Panc1 (cell line): ENCODE measurements around the gene RETREG1. TPM values are rescaled to one million over a fixed set of nuclear protein-coding genes. Genes with fewer than 3 reads are reported as not detected.

Experiments
- ATAC-seq: fragments of 200-7000 bp; cut with Tn5 transposase; 2 replicates; pipeline ENCODE4 v1.9.1; 2020; ENCODE audit warnings: mild to moderate bottlenecking, moderate library complexity
- BruUV-seq: library from RNA; stranded (reverse); fragments of 400-500 nt; replicated peaks from 2 replicates; lab custom pipeline; 2021; lab: Mats Ljungman, UMichigan
- CTCF ChIA-PET: fragments of 300-600 bp; sonication (Branson Sonifier 250); formaldehyde crosslinking; loops from one replicate; lab custom pipeline; 2022; ENCODE audit warnings: antibody characterized with exemption; lab: Charles Lee
- POLR2A ChIA-PET: fragments of 300-600 bp; sonication (Branson Sonifier 250); formaldehyde crosslinking; loops from one replicate; lab custom pipeline; 2022; ENCODE audit warnings: antibody characterized with exemption; lab: Charles Lee
- DNase-seq: peaks from one replicate; pipeline ENCODE4 v3.0.0-alpha.2; 2010; ENCODE audit warnings: low read depth, low spot score
- H3K27ac ChIP-seq: 2 replicates; pipeline ENCODE4 v1.5.1; 2011; ENCODE audit warnings: mild to moderate bottlenecking, low read length, inconsistent platforms
- H3K27me3 ChIP-seq: fragments of 200-500 bp; sonication (Bioruptor generic); 2 replicates; pipeline ENCODE4 v1.6.0; 2014; ENCODE audit warnings: low read length, inconsistent platforms; ENCODE audit not compliant: control insufficient read depth, insufficient read depth
- H3K36me3 ChIP-seq: fragments of 200-500 bp; sonication (Bioruptor generic); 2 replicates; pipeline ENCODE4 v1.5.1; 2014; ENCODE audit warnings: inconsistent platforms, mild to moderate bottlenecking, low read length, moderate library complexity; ENCODE audit not compliant: control insufficient read depth, insufficient read depth
- H3K4me1 ChIP-seq: 2 replicates; pipeline ENCODE4 v1.5.1; 2011; ENCODE audit warnings: inconsistent platforms, mild to moderate bottlenecking, low read length, moderate library complexity; ENCODE audit not compliant: control insufficient read depth, insufficient read depth
- H3K4me3 ChIP-seq, 2 experiments: 2 replicates each; pipeline ENCODE4 v1.5.1; 2011 to 2012; ENCODE audit warnings: low read depth in 2 of 2, low read length in 2 of 2, mild to moderate bottlenecking in 2 of 2, inconsistent platforms in 1 of 2, moderate library complexity in 1 of 2
- H3K9me3 ChIP-seq: fragments of 200-500 bp; sonication (Bioruptor generic); 2 replicates; pipeline ENCODE4 v1.5.1; 2014; ENCODE audit warnings: low read depth, mild to moderate bottlenecking, inconsistent platforms, low read length, moderate library complexity; ENCODE audit not compliant: control insufficient read depth, insufficient read depth
- POLR2AphosphoS5 ChIP-seq: IDR thresholded peaks from 2 replicates; pipeline ENCODE4 v1.6.1; 2012; ENCODE audit warnings: mild to moderate bottlenecking, low read depth, low read length, moderate library complexity
- REST ChIP-seq, 2 experiments: IDR thresholded peaks; 2 replicates each; pipeline ENCODE4 v1.6.1; 2011 to 2012; ENCODE audit warnings: low read depth in 2 of 2, control low read depth in 1 of 2, low read length in 1 of 2, mild to moderate bottlenecking in 1 of 2, moderate library complexity in 1 of 2; ENCODE audit not compliant: insufficient read depth in 1 of 2
- SIN3A ChIP-seq: IDR thresholded peaks from 2 replicates; pipeline ENCODE4 v1.6.1; 2012; ENCODE audit warnings: low read depth, mild to moderate bottlenecking, low read length, moderate library complexity, borderline replicate concordance; ENCODE audit not compliant: insufficient read depth
- TCF7L2 ChIP-seq: IDR thresholded peaks from 2 replicates; pipeline ENCODE4 v1.6.1; 2011; ENCODE audit warnings: mild to moderate bottlenecking, low read depth, low read length, inconsistent platforms
- in situ Hi-C: cut with HindIII; loops from 2 replicates; pipeline ENCODE4 v1.10.0; 2016; ENCODE audit warnings: low sequenced_read_pairs, low pct_unique_long_range_greater_than_20kb
- intact Hi-C: fragments of 100-400 bp; cut with micrococcal nuclease; formaldehyde crosslinking; loops from one replicate; pipeline ENCODE4 v1.10.0; 2022; ENCODE audit not compliant: unreplicated experiment
- total RNA-seq: library from RNA; stranded (reverse); gene quantifications from one replicate; pipeline ENCODE4 v1.2.1, GENCODE V29; 2021; ENCODE audit not compliant: unreplicated experiment
- TF ChIP-seq, protein P1 (sequence below): fragments of 450-650 bp; IDR thresholded peaks from 2 replicates; pipeline ENCODE4 v1.5.1; 2017; ENCODE audit warnings: mild to moderate bottlenecking

The RETREG1 gene
- total RNA-seq, 1 experiment from 2014 or later = 0.74 TPM

- in situ Hi-C loops = no loop called here
- CTCF ChIA-PET = no interaction called here
Measured at GRCh38 chr5:16639206-16639605, 22.4 kb upstream of the RETREG1 start.

DNA sequence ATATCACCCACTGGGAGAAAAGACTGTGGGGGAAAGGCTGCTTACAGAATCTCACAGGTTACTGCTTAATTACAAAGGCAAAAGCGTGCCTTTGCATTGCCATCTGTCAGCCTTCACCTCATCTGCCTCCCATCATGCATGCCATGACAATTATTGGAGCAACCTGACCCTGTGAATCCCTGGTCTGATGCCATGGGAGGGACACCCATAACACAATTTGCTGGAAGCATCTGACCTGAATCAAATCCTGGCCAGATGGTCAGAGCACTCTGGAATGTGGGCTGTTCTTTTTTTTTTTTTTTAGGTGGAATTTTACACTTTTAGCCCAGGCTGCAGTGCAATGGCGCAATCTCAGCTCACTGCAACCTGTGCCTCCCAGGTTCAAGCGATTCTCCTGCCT, 11.6 kb upstream of the RETREG1 start:
- Histone ChIP-seq H3K4me3 (no peak overlapping the region), H3K9me3 (no peaks in the 10 kb centered on the region), H3K27ac (no peak overlapping the region), H3K4me1 (no peaks in the 10 kb centered on the region), H3K27me3 (peaks cover 29% of the 10 kb centered on the region), H3K36me3 (no peaks in the 10 kb centered on the region)
- CTCF ChIA-PET = no interaction called here
- DNase-seq = no peak
- TF ChIP-seq SIN3A = no peak
- TF ChIP-seq, protein P1, sequence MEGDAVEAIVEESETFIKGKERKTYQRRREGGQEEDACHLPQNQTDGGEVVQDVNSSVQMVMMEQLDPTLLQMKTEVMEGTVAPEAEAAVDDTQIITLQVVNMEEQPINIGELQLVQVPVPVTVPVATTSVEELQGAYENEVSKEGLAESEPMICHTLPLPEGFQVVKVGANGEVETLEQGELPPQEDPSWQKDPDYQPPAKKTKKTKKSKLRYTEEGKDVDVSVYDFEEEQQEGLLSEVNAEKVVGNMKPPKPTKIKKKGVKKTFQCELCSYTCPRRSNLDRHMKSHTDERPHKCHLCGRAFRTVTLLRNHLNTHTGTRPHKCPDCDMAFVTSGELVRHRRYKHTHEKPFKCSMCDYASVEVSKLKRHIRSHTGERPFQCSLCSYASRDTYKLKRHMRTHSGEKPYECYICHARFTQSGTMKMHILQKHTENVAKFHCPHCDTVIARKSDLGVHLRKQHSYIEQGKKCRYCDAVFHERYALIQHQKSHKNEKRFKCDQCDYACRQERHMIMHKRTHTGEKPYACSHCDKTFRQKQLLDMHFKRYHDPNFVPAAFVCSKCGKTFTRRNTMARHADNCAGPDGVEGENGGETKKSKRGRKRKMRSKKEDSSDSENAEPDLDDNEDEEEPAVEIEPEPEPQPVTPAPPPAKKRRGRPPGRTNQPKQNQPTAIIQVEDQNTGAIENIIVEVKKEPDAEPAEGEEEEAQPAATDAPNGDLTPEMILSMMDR = no peak
- no peak for TF ChIP-seq POLR2AphosphoS5
- TF ChIP-seq REST (IDR thresholded peaks at IDR 0.05; ENCODE audit: insufficient read depth in 1 of 2, low read depth in 2 of 2, low read length in 1 of 2) = no peak
- TF ChIP-seq TCF7L2 = no peak
- no TSS peak for BruUV-seq
- intact Hi-C loops = no loop called here
- no peak for ATAC-seq
- POLR2A ChIA-PET = no interaction called here
- in situ Hi-C loops = no loop called here

More at GRCh38 chr5:16639206-16639605, 22.4 kb upstream of the RETREG1 start:
- intact Hi-C loops = no loop called here
- H3K27ac ChIP-seq = no peak overlapping the region
- H3K4me3 ChIP-seq = no peak overlapping the region
- no peaks in the 10 kb centered on the region for H3K9me3 ChIP-seq
- peaks cover 11% of the 10 kb centered on the region for H3K27me3 ChIP-seq
- no TSS peak for BruUV-seq
- no peaks in the 10 kb centered on the region for H3K36me3 ChIP-seq
- TF ChIP-seq, protein P1 = no peak
- no peak for TF ChIP-seq TCF7L2
- TF ChIP-seq REST (IDR thresholded peaks at IDR 0.05; ENCODE audit: insufficient read depth in 1 of 2, low read depth in 2 of 2, low read length in 1 of 2) = no peak
- no peak for TF ChIP-seq POLR2AphosphoS5
- TF ChIP-seq SIN3A = no peak
- no peaks in the 10 kb centered on the region for H3K4me1 ChIP-seq
- ATAC-seq (no peak), DNase-seq (no peak)
- POLR2A ChIA-PET = no interaction called here
